ENCODE measurements around the gene TRIM2. TPM values are rescaled to one million over a fixed set of nuclear protein-coding genes. Genes with fewer than 3 reads are reported as not detected.

Gene TRIM2
- total and polyA plus RNA-seq, 4 donors: 3.4 to 15.5 (median 8.9) TPM

- no peak for TF ChIP-seq JUND (IDR thresholded peaks at IDR 0.05)
These were observed 42.3 kb downstream of the TRIM2 start (continued) for GRCh38 chr4:153246446-153247115.

DNA sequence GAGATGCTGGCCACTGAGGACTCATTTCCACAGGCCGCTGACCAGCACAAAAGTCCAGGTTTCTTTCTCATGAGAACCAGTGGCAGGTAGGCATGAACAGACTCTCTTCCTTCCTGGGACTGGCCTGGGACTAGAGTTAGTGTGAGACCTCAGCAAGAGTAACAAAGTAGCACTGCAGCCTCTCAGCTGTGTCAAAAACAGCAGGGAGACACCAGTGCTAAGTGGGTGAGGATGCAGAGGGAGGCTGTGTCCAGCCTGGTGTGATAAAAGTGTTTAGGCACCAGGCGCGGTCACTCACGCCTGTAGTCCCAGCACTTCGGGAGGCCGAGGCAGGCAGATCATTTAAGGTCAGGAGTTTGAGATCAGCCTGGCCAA, 42.9 kb downstream of the TRIM2 start:
- no peak for DNase-seq (ENCODE audit: low spot score)
- H3K4me1 ChIP-seq (ENCODE audit: control insufficient read depth in 4 of 4, insufficient read depth in 4 of 4, low read length in 3 of 4): peaks cover 2 to 21% (median 12%) of the 10 kb centered on the region in 4 donors
- H3K27ac ChIP-seq (ENCODE audit: low read depth in 1 of 2, low read length in 2 of 2): no peak overlapping the region
- no peaks in the 10 kb centered on the region for H3K36me3 ChIP-seq (ENCODE audit: control insufficient read depth in 4 of 4, insufficient read depth in 3 of 4, low read depth in 1 of 4, low read length in 3 of 4)
- 87% methylated on average over 6 of the region's 6 CpGs for WGBS
- H3K4me3 ChIP-seq (ENCODE audit: low read depth in 1 of 3, low read length in 3 of 3): no peak overlapping the region
- no peaks in the 10 kb centered on the region for H3K27me3 ChIP-seq (ENCODE audit: control insufficient read depth in 4 of 4, insufficient read depth in 4 of 4, low read length in 3 of 4)
- no peaks in the 10 kb centered on the region for H3K9me3 ChIP-seq (ENCODE audit: control insufficient read depth in 4 of 4, low read length in 3 of 4)
- no peak overlapping the region for H3K9ac ChIP-seq (ENCODE audit: low read depth in 1 of 2, low read length in 2 of 2)
- TF ChIP-seq, protein P1, sequence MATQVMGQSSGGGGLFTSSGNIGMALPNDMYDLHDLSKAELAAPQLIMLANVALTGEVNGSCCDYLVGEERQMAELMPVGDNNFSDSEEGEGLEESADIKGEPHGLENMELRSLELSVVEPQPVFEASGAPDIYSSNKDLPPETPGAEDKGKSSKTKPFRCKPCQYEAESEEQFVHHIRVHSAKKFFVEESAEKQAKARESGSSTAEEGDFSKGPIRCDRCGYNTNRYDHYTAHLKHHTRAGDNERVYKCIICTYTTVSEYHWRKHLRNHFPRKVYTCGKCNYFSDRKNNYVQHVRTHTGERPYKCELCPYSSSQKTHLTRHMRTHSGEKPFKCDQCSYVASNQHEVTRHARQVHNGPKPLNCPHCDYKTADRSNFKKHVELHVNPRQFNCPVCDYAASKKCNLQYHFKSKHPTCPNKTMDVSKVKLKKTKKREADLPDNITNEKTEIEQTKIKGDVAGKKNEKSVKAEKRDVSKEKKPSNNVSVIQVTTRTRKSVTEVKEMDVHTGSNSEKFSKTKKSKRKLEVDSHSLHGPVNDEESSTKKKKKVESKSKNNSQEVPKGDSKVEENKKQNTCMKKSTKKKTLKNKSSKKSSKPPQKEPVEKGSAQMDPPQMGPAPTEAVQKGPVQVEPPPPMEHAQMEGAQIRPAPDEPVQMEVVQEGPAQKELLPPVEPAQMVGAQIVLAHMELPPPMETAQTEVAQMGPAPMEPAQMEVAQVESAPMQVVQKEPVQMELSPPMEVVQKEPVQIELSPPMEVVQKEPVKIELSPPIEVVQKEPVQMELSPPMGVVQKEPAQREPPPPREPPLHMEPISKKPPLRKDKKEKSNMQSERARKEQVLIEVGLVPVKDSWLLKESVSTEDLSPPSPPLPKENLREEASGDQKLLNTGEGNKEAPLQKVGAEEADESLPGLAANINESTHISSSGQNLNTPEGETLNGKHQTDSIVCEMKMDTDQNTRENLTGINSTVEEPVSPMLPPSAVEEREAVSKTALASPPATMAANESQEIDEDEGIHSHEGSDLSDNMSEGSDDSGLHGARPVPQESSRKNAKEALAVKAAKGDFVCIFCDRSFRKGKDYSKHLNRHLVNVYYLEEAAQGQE (IDR thresholded peaks at IDR 0.05): no peak
- no peak for TF ChIP-seq SP1 (IDR thresholded peaks at IDR 0.05)

DNA sequence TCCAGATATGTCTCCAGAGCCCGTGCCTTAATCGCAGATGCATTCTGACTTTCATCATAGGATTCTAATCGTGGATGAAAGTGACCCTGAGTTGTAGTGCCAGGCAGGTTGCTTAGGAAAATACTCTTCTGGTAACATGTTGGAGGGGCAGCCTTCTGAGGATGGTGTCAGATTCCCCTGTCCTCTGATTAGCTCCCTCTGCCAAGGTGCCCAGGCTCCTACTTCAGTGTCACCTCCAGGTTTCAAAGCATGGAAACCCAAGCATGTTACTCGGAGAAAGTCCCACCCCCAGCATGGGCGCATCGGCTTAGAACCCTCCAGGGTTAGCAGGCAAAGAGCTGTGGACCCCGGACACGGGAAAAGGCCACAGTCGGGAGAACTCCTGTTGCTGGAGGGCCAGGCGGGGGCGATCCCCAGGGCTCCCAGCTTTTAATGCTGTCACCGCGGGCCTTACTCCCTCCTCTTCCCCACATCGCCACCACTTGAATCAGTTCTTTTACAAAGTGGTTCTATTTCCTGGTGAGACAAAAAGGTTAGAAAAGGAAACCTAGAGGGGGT, 44.5 kb downstream of the TRIM2 start:
- H3K27me3 ChIP-seq (ENCODE audit: control insufficient read depth in 4 of 4, insufficient read depth in 4 of 4, low read length in 3 of 4): no peaks in the 10 kb centered on the region
- no peaks in the 10 kb centered on the region for H3K36me3 ChIP-seq (ENCODE audit: control insufficient read depth in 4 of 4, insufficient read depth in 3 of 4, low read depth in 1 of 4, low read length in 3 of 4)
- H3K9me3 ChIP-seq (ENCODE audit: control insufficient read depth in 4 of 4, low read length in 3 of 4): no peaks in the 10 kb centered on the region
- H3K27ac ChIP-seq (ENCODE audit: low read depth in 1 of 2, low read length in 2 of 2): peak overlapping the region in 1 of 2 donors; percentile 8
- WGBS: 26% methylated on average over 14 of the region's 14 CpGs
- no peak for DNase-seq (ENCODE audit: low spot score)
- TF ChIP-seq JUND (IDR thresholded peaks at IDR 0.05) (no peak), EGR1 (IDR thresholded peaks at IDR 0.05; ENCODE audit: low read depth in 2 of 2) (no peak), HNF4A (conservative IDR thresholded peaks at IDR 0.05) (no peak), ZBTB33 (IDR thresholded peaks at IDR 0.05) (no peak), RAD21 (IDR thresholded peaks at IDR 0.05) (no peak), HNF4G (IDR thresholded peaks at IDR 0.05) (no peak), GABPA (IDR thresholded peaks at IDR 0.05 in 1 of 2, conservative IDR thresholded peaks at IDR 0.05 in 1 of 2) (no peak), NR2F2 (IDR thresholded peaks at IDR 0.05) (no peak), FOXA1 (IDR thresholded peaks at IDR 0.05) (no peak)
- TF ChIP-seq, protein P2, sequence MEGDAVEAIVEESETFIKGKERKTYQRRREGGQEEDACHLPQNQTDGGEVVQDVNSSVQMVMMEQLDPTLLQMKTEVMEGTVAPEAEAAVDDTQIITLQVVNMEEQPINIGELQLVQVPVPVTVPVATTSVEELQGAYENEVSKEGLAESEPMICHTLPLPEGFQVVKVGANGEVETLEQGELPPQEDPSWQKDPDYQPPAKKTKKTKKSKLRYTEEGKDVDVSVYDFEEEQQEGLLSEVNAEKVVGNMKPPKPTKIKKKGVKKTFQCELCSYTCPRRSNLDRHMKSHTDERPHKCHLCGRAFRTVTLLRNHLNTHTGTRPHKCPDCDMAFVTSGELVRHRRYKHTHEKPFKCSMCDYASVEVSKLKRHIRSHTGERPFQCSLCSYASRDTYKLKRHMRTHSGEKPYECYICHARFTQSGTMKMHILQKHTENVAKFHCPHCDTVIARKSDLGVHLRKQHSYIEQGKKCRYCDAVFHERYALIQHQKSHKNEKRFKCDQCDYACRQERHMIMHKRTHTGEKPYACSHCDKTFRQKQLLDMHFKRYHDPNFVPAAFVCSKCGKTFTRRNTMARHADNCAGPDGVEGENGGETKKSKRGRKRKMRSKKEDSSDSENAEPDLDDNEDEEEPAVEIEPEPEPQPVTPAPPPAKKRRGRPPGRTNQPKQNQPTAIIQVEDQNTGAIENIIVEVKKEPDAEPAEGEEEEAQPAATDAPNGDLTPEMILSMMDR (IDR thresholded peaks at IDR 0.05; ENCODE audit: low read depth, low read length, missing input control): no peak
- TF ChIP-seq, protein P3, sequence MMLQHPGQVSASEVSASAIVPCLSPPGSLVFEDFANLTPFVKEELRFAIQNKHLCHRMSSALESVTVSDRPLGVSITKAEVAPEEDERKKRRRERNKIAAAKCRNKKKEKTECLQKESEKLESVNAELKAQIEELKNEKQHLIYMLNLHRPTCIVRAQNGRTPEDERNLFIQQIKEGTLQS (IDR thresholded peaks at IDR 0.05): no peak
- no peak overlapping the region for H3K9ac ChIP-seq (ENCODE audit: low read depth in 1 of 2, low read length in 2 of 2)
- H3K4me1 ChIP-seq (ENCODE audit: control insufficient read depth in 4 of 4, insufficient read depth in 4 of 4, low read length in 3 of 4): peaks cover 2 to 12% (median 7%) of the 10 kb centered on the region in 4 donors
- peak overlapping the region; percentile 53 to 65 (median 62) for H3K4me3 ChIP-seq (ENCODE audit: low read depth in 1 of 3, low read length in 3 of 3)

Measured in liver (tissue), 9 donors.